SJSA1 (cell line): Measurements from ENCODE around the gene ANKDD1B. TPM values are rescaled to one million over a fixed set of nuclear protein-coding genes. Genes with fewer than 3 reads are reported as not detected.
"Not testable (repeated sequence)": the region's sequence is repeated elsewhere in the genome, so short reads cannot be mapped to it uniquely, and the experiment has no call there.

ENCODE experiments used
- DNase-seq, 2 experiments: peaks; one replicate each; pipeline ENCODE4 v3.0.0-alpha.2; 2015 to 2020; ENCODE audit warnings: low spot score in 2 of 2, low read depth in 1 of 2
- H3K27ac ChIP-seq: fragments of 250-450 bp; sonication (Bioruptor Pico); 2 replicates; pipeline ENCODE4 v1.5.1; 2020; ENCODE audit warnings: mild to moderate bottlenecking, moderate library complexity
- H3K27me3 ChIP-seq: fragments of 250-450 bp; sonication (Bioruptor Pico); replicated peaks from 2 replicates; pipeline ENCODE4 v1.5.1; 2020; ENCODE audit warnings: mild to moderate bottlenecking, moderate library complexity
- H3K36me3 ChIP-seq: fragments of 250-450 bp; sonication (Bioruptor Pico); 2 replicates; pipeline ENCODE4 v1.5.1; 2020; ENCODE audit warnings: mild to moderate bottlenecking
- H3K4me1 ChIP-seq: fragments of 250-450 bp; sonication (Bioruptor Pico); replicated peaks from 2 replicates; pipeline ENCODE4 v1.6.1; 2021; ENCODE audit warnings: mild to moderate bottlenecking
- H3K4me3 ChIP-seq: fragments of 250-450 bp; sonication (Bioruptor Pico); 2 replicates; pipeline ENCODE4 v1.5.1; 2020; ENCODE audit warnings: mild to moderate bottlenecking
- H3K9me3 ChIP-seq: fragments of 250-450 bp; sonication (Bioruptor Pico); replicated peaks from 2 replicates; pipeline ENCODE4 v1.5.1; 2020; ENCODE audit warnings: mild to moderate bottlenecking
- total RNA-seq: library from RNA; depleted of rRNA; stranded (reverse); fragments of >200 nt; shearing (Covaris generic); gene quantifications from 2 replicates; pipeline ENCODE4 v1.2.3, GENCODE V29; 2014

ANKDD1B gene
- total RNA-seq, 1 experiment from 2014 or later, result 0.29 TPM

DNA sequence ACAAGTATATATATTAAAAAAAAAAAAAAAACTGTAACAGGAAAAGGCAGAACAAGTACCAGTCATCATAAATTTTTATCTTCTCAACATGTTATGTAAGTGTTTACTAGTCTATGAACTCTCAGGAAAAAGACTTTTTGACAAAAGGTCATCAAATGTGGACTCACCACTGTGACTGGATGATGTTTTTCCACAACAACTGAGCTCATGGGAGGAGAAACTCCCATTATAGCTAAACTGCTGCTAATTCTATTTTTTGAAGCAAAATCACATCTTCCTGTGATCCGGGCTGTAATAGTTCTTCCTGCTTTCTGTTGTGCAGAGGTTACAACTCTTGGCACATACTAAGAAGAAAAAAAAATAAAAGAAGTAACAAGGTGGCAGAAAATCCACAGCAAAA lies 66.4 kb downstream of the ANKDD1B start:
- no peak overlapping the region for H3K27ac ChIP-seq
- H3K4me1 ChIP-seq, result peaks cover 14% of the 10 kb centered on the region
- peaks cover 4% of the 10 kb centered on the region for H3K36me3 ChIP-seq
- H3K4me3 ChIP-seq, result no peak overlapping the region
- H3K27me3 ChIP-seq, result no peaks in the 10 kb centered on the region
- no peaks in the 10 kb centered on the region for H3K9me3 ChIP-seq
- no peak for DNase-seq

- H3K27me3 ChIP-seq, result no peaks in the 10 kb centered on the region
- DNase-seq, result no peak
- peaks cover 16% of the 10 kb centered on the region for H3K4me1 ChIP-seq
- H3K4me3 ChIP-seq, result no peak overlapping the region
- H3K9me3 ChIP-seq, result no peaks in the 10 kb centered on the region
- H3K36me3 ChIP-seq, result peaks cover 4% of the 10 kb centered on the region
- H3K27ac ChIP-seq, result no peak overlapping the region
These were observed 66.9 kb downstream of the ANKDD1B start for GRCh38 chr5:75678155-75678554.

GRCh38 chr5:75681125-75681830 lies 70.0 kb downstream of the ANKDD1B start:
- no peaks in the 10 kb centered on the region for H3K27me3 ChIP-seq
- H3K36me3 ChIP-seq, result peaks cover 6% of the 10 kb centered on the region
- peak in 1 of 2 experiments; percentile 67 for DNase-seq
- no peak overlapping the region for H3K4me3 ChIP-seq
- H3K4me1 ChIP-seq, result peaks cover 16% of the 10 kb centered on the region
- H3K9me3 ChIP-seq, result no peaks in the 10 kb centered on the region
- peak overlapping the region; percentile 48 for H3K27ac ChIP-seq

DNA sequence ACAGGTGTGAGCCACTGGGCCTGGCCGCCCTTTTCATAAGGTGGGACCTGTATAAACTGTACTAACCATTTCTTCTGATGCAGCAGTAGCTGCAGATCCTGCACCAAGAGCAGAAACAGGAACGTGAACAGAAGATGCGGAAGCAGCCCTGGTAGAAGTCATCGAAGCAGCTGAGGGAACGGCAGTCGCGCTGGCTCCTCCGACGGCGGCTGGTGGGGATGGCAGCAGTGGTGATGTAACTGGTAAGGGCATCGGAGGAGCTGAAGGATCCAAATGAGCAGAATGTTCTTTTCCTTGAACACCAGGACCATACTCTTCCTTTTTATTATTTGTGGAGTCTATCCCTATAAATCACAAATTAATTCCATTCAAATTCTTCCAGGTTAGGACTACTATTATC lies 73.9 kb downstream of the ANKDD1B start:
- H3K4me3 ChIP-seq, result no peak overlapping the region
- peaks cover 16% of the 10 kb centered on the region for H3K4me1 ChIP-seq
- no peaks in the 10 kb centered on the region for H3K27me3 ChIP-seq
- H3K27ac ChIP-seq, result no peak overlapping the region
- H3K36me3 ChIP-seq, result peaks cover 29% of the 10 kb centered on the region
- H3K9me3 ChIP-seq, result no peaks in the 10 kb centered on the region
- no peak for DNase-seq

DNA sequence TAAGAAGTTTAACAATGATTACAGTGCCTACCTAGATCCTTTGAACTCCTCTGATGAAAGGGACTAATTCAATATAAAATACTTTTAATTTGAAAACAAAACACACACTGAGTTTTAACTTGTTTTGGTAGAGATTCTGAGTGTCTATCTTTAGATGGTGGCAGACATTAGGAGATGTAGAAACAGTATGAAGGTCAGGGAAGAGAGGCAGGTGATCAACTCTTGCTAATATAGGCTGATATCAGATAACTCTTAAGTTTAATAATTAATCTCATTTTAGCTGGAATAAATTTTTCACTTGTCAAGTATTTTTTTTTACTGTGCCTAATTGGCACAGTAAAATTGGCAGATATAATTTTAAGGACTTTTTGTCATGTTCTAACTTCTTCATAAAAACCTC lies 75.2 kb downstream of the ANKDD1B start:
- Histone ChIP-seq H3K27ac (no peak overlapping the region), H3K27me3 (no peaks in the 10 kb centered on the region), H3K9me3 (no peaks in the 10 kb centered on the region), H3K4me3 (no peak overlapping the region), H3K36me3 (peaks cover 35% of the 10 kb centered on the region), H3K4me1 (peaks cover 11% of the 10 kb centered on the region)
- no peak for DNase-seq

DNA sequence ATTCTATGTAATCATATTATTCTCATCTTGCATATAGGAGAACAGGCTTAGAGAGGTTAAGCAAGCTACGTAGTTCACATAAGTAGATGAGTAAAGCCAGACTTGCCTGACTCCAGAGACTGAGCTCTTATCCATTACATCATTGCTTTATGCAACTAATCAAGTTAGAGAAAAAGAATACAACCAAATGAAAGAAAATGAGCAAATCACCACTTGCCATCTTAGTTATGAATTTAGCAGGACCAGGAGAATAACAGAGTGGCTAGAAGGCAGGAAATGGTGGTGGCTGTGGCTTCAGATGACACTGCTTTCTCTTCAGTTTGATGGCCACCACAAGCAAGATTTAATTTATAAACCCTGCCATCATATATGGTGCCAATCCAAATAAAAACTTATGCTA lies 79.4 kb downstream of the ANKDD1B start:
- H3K27me3 ChIP-seq, result no peaks in the 10 kb centered on the region
- no peaks in the 10 kb centered on the region for H3K4me1 ChIP-seq
- no peak for DNase-seq
- H3K27ac ChIP-seq, result no peak overlapping the region
- peaks cover 44% of the 10 kb centered on the region for H3K36me3 ChIP-seq
- H3K4me3 ChIP-seq, result no peak overlapping the region
- H3K9me3 ChIP-seq, result no peaks in the 10 kb centered on the region

DNA sequence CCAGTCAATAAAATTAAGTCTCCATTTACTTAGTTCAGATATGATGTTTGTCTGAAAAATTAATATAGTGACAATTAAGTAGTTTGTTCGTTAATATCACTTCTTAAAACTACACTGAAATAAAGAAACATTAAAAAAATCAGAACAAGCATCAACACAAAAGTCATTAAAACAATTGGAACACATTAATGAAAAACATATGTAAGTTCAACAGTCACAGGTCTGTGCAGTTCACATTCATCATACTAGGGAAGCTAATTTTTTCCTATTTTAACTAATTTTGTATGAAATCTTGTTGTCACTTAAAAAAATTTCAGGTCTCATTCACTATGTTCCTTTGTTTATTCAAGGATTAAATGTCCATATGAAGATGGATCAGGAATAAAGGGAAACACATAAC lies 83.5 kb downstream of the ANKDD1B start:
- no peak overlapping the region for H3K27ac ChIP-seq
- H3K27me3 ChIP-seq, result no peaks in the 10 kb centered on the region
- no peak for DNase-seq

GRCh38 chr5:75695472-75696351 lies 84.5 kb downstream of the ANKDD1B start:
- H3K4me3 ChIP-seq, H3K9me3 ChIP-seq, DNase-seq, H3K4me1 ChIP-seq, H3K27me3 ChIP-seq, H3K27ac ChIP-seq: not testable (repeated sequence)
- peaks cover 19% of the 10 kb centered on the region for H3K36me3 ChIP-seq

More for the DNA sequence above, 83.5 kb downstream of the ANKDD1B start:
- Histone ChIP-seq H3K36me3 (peaks cover 27% of the 10 kb centered on the region), H3K4me3 (no peak overlapping the region), H3K9me3 (no peaks in the 10 kb centered on the region), H3K4me1 (no peaks in the 10 kb centered on the region)

DNA sequence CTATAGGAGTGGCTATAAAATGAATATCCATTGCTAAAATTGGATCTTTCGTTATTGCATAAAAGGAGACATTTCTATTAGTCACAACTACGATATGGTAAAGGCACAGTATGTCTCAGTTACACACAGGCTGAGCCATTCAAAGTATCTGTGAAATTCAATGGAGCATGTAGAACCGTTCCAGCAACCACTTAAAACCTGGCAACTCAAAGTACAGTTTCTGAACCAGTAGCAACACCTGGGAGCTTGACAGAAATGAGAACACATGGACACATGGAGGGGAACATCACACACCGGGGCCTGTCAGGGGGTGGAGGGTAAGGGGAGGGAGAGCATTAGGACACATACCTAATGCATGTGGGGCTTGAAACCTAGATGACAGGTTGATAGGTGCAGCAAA lies 90.6 kb downstream of the ANKDD1B start:
- Histone ChIP-seq H3K27me3 (no peaks in the 10 kb centered on the region), H3K9me3 (no peaks in the 10 kb centered on the region), H3K27ac (no peak overlapping the region), H3K4me3 (no peak overlapping the region), H3K4me1 (no peaks in the 10 kb centered on the region), H3K36me3 (peaks cover 37% of the 10 kb centered on the region)
- DNase-seq, result no peak

GRCh38 chr5:75706016-75706415 lies 94.8 kb downstream of the ANKDD1B start:
- peaks cover 60% of the 10 kb centered on the region for H3K36me3 ChIP-seq

DNA sequence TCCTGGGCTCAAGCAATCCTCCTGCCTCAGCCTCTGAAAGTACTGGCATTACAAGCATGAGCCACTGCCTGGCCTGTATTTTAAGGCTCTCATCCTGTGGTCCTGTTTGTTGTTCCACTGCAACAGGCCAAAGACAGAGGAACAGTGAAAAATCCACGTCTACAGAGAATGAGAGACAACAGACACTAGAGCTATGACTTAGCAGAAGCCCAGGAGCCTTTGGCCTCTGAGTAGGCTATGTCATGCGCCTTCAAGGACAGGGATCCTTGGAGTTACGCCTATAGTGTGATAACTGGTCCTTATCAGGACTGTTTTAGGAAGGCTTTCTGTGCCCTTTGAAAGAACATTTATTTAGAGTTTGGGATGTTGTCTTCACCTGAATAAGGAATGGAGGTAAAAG lies 95.5 kb downstream of the ANKDD1B start:
- H3K4me3 ChIP-seq, result no peak overlapping the region
- no peak for DNase-seq
- peaks cover 64% of the 10 kb centered on the region for H3K36me3 ChIP-seq
- H3K9me3 ChIP-seq, result no peaks in the 10 kb centered on the region
- H3K27me3 ChIP-seq, result no peaks in the 10 kb centered on the region
- no peak overlapping the region for H3K27ac ChIP-seq
- H3K4me1 ChIP-seq, result no peaks in the 10 kb centered on the region

More at GRCh38 chr5:75706016-75706415, 94.8 kb downstream of the ANKDD1B start:
- H3K9me3 ChIP-seq, result no peaks in the 10 kb centered on the region
- no peaks in the 10 kb centered on the region for H3K27me3 ChIP-seq
- H3K4me3 ChIP-seq, result no peak overlapping the region
- no peak overlapping the region for H3K27ac ChIP-seq
- no peaks in the 10 kb centered on the region for H3K4me1 ChIP-seq
- no peak for DNase-seq

DNA sequence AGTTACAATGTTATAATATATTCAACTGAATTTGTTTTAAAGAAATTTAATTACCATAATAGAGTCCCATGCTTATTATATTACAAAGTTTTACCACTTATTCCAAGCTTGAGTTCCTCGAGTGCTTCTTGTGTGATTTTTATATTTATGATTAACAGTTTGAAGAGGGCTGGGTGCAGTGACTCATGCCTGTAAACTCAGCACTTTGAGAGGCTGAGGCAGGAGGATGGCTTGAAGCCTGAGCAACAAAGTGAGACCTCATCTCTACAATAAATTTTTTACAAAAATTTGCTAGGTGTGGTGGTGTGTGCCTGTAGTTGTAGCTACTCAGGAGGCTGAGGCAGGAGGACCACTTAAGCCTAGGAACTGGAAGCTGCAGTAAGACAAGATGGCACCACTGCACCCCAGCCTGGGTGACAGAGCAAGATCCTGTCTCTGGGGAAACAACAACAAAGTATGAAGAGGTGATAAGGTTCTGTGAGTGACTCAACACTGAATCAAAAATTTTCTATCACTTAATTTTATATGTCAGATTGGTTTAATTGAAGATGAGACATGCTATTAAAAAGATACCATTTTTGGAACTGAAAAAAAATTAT lies 96.8 kb downstream of the ANKDD1B start:
- no peak overlapping the region for H3K4me3 ChIP-seq
- peaks cover 61% of the 10 kb centered on the region for H3K36me3 ChIP-seq
- no peaks in the 10 kb centered on the region for H3K4me1 ChIP-seq
- DNase-seq, result no peak
- no peaks in the 10 kb centered on the region for H3K27me3 ChIP-seq
- H3K27ac ChIP-seq, result no peak overlapping the region
- no peaks in the 10 kb centered on the region for H3K9me3 ChIP-seq

DNA sequence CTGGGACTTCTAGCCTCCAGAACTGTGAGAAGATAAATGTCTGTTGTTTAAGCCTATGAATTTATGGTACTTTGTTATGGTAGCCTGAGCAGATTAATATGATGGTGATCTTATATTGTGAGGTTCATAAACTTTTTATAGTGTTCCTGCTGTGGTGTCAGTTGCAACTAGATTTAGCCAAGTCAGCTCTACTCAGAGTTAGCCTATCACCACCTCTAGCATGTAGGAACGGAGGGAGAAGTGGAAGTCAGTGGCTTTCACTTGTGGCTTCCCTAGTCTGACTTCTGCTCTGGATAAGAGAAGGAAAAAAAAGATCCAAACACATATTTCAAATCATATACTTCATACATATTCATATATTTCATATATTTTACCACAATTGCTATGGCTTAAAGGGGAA lies 99.4 kb downstream of the ANKDD1B start:
- Histone ChIP-seq H3K27me3 (no peaks in the 10 kb centered on the region), H3K4me3 (no peak overlapping the region), H3K4me1 (0 out of 2 replicates have a peak, but pooled peaks cover under 1% of the 10 kb centered on the region), H3K9me3 (no peaks in the 10 kb centered on the region), H3K36me3 (peaks cover 43% of the 10 kb centered on the region), H3K27ac (no peak overlapping the region)
- DNase-seq, result no peak

- no peaks in the 10 kb centered on the region for H3K27me3 ChIP-seq
- H3K4me3 ChIP-seq, result no peak overlapping the region
- H3K4me1 ChIP-seq, result peaks cover 5% of the 10 kb centered on the region; the same call in 1 of the 2 replicates
- no peak overlapping the region for H3K27ac ChIP-seq
- peaks cover 43% of the 10 kb centered on the region for H3K36me3 ChIP-seq
- DNase-seq, result no peak
- no peaks in the 10 kb centered on the region for H3K9me3 ChIP-seq
These were observed 99.9 kb downstream of the ANKDD1B start for GRCh38 chr5:75711151-75711550.
